ENCODE data around the gene CNP. TPM values are rescaled to one million over a fixed set of nuclear protein-coding genes. Genes with fewer than 3 reads are reported as not detected.

CNP gene
- total RNA-seq, 4 donors from 2014 or later = 41.8 to 65.2 (median 53.8) TPM

DNA sequence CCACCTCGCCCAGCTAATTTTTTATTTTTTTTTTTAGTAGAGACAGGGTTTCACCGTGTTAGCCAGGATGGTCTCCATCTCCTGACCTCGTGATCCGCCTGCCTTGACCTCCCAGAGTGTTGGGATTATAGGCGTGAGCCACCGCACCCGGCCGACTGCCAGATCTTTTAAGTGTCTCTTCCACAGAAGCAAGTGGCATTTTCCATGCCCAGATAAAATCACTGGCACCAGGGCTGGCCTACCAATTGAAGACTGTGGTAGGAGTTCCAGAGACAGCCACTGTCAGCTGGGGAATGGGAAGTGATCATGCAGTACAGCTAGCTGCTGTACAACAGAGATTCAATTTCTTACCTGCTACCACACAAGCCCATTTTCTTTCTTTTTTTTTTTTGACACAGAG, 17.9 kb downstream of the CNP start:
- TF ChIP-seq POLR2A (IDR thresholded peaks at IDR 0.05) = no peak
- TF ChIP-seq, protein P1, sequence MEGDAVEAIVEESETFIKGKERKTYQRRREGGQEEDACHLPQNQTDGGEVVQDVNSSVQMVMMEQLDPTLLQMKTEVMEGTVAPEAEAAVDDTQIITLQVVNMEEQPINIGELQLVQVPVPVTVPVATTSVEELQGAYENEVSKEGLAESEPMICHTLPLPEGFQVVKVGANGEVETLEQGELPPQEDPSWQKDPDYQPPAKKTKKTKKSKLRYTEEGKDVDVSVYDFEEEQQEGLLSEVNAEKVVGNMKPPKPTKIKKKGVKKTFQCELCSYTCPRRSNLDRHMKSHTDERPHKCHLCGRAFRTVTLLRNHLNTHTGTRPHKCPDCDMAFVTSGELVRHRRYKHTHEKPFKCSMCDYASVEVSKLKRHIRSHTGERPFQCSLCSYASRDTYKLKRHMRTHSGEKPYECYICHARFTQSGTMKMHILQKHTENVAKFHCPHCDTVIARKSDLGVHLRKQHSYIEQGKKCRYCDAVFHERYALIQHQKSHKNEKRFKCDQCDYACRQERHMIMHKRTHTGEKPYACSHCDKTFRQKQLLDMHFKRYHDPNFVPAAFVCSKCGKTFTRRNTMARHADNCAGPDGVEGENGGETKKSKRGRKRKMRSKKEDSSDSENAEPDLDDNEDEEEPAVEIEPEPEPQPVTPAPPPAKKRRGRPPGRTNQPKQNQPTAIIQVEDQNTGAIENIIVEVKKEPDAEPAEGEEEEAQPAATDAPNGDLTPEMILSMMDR (IDR thresholded peaks at IDR 0.05) = no peak
- Histone ChIP-seq H3K36me3 (peaks cover 71 to 84% of the 10 kb centered on the region in 2 donors), H3K27me3 (no peaks in the 10 kb centered on the region), H3K27ac (no peak overlapping the region), H3K4me1 (no peaks in the 10 kb centered on the region), H3K4me3 (replicated peaks in 1 of 3) (no peak overlapping the region), H3K9me3 (no peaks in the 10 kb centered on the region)
- no peak for DNase-seq
- intact Hi-C loops (cut with DNase I) = no loop called here
- WGBS, 2 donors = 98% methylated on average over 8 of the region's 8 CpGs

DNA sequence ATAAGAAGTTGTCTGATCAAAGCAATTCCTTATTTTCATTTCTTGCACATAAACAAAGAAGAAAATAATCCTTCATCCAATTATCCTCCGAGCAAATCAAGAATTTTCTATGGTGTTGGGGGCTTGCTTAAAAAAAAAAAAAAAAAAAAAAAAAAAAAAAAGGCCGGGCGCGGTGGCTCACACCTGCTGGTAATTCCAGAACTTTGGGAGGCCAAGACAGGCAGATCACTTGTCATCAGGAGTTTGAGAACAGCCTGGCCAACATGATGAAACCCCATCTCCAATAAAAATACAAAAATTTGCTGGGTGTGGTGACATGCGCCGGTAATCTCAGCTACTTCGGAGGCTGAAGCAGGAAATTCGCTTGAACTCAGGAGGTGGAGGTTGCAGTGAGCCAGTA, 19.3 kb downstream of the CNP start:
- DNase-seq = no peak
- no peak for TF ChIP-seq POLR2A (IDR thresholded peaks at IDR 0.05)
- TF ChIP-seq, protein P1 (IDR thresholded peaks at IDR 0.05) = no peak
- H3K36me3 ChIP-seq = peaks cover 69 to 76% of the 10 kb centered on the region in 2 donors

DNA sequence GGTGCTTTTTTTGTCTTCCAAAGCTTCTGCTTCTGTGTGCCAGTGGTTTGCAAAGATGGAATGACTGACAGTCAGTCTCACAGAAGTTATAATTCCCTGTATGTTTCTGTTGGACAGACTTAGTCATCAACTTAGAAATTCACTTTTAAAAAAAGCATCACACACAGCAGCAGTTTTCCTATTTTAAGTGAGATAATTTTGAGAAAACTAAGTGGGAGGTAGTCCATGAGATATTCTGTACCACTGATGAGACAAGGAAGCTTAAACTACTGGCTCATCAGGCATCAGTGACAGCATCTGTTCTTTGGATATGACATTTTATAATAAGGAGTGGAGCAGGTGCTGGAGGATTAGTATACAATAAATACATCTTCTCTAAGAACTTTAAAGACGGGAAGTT, 20.0 kb downstream of the CNP start:
- H3K27me3 ChIP-seq = no peaks in the 10 kb centered on the region
- no peak overlapping the region for H3K27ac ChIP-seq
- intact Hi-C loops (cut with DNase I) = no loop called here
- no peaks in the 10 kb centered on the region for H3K4me1 ChIP-seq
- no peaks in the 10 kb centered on the region for H3K9me3 ChIP-seq
- no peak for DNase-seq
- no peak overlapping the region for H3K4me3 ChIP-seq (replicated peaks in 1 of 3)
- H3K36me3 ChIP-seq = peaks cover 62 to 75% of the 10 kb centered on the region in 2 donors
- WGBS, 2 donors = 90 to 96% methylated on average over 1 of the region's 1 CpG
- no peak for TF ChIP-seq POLR2A (IDR thresholded peaks at IDR 0.05)
- TF ChIP-seq, protein P1 (IDR thresholded peaks at IDR 0.05) = no peak

More for the DNA sequence above, 19.3 kb downstream of the CNP start:
- Histone ChIP-seq H3K4me1 (no peaks in the 10 kb centered on the region), H3K27me3 (no peaks in the 10 kb centered on the region), H3K9me3 (no peaks in the 10 kb centered on the region), H3K27ac (no peak overlapping the region), H3K4me3 (replicated peaks in 1 of 3) (no peak overlapping the region)
- intact Hi-C loops (cut with DNase I) = no loop called here
- WGBS, 2 donors = 95 to 97% methylated on average over 8 of the region's 8 CpGs

DNA sequence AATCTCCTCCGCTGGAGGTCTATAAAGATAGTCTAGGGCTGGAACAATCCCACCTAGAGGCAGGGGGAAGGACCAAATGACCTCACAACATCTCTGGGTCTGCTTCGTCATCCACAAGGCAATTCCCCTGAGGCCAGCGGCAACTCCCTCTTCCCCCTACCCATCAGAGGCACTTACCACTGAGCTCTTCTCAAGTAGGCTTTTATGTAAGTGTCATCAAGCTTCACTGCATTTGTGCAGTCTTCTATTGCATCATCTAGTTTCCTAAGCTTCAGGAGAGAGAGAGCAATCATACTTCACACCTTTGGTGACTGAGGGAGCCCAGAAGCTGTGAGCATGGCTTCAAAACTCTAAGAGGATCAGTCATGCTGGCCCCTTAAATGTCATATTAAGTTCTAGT, 21.0 kb downstream of the CNP start:
- Histone ChIP-seq H3K27ac (no peak overlapping the region), H3K4me3 (replicated peaks in 1 of 3) (no peak overlapping the region), H3K27me3 (no peaks in the 10 kb centered on the region), H3K36me3 (peaks cover 64 to 75% of the 10 kb centered on the region in 2 donors), H3K4me1 (no peaks in the 10 kb centered on the region), H3K9me3 (no peaks in the 10 kb centered on the region)
- intact Hi-C loops (cut with DNase I) = no loop called here
- WGBS, 2 donors = 84 to 93% methylated on average over 3 of the region's 3 CpGs
- DNase-seq = no peak
- TF ChIP-seq POLR2A (IDR thresholded peaks at IDR 0.05) = no peak
- TF ChIP-seq, protein P1 (IDR thresholded peaks at IDR 0.05) = no peak

DNA sequence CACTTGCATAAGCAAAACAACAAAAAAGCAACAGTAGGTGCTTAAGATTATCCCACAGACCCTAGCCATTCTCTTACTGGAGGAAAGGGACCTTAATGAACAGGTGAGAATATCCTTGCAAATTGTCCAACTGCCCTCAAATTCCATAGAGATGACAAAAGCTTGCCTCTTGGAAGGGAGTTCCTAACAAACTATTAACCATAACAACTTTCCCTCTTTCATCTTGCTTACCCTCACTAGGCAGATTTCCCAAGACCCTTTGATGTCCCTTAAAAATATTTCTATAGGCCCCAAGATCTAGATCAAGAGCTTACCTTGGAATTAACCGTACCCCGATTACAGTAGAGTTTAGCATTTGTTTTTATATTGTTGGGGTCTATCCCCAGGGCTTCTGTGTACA, 21.8 kb downstream of the CNP start:
- TF ChIP-seq POLR2A (IDR thresholded peaks at IDR 0.05) = no peak
- TF ChIP-seq, protein P1 (IDR thresholded peaks at IDR 0.05) = no peak
- Histone ChIP-seq H3K36me3 (peaks cover 64 to 74% of the 10 kb centered on the region in 2 donors), H3K27ac (no peak overlapping the region), H3K9me3 (no peaks in the 10 kb centered on the region), H3K4me3 (replicated peaks in 1 of 3) (no peak overlapping the region), H3K27me3 (no peaks in the 10 kb centered on the region), H3K4me1 (no peaks in the 10 kb centered on the region)
- intact Hi-C loops (cut with DNase I) = no loop called here
- no peak for DNase-seq
- WGBS, 2 donors = 96 to 100% methylated on average over 2 of the region's 2 CpGs

Measured in thyroid gland (tissue), 4 donors.